ENCODE results near the gene TIMM21.
A peak's percentile ranks its signal among the peaks of the same experiment; 100 is the strongest.

Gene TIMM21

GRCh38 chr18:74182335-74182734, 34.0 kb downstream of the TIMM21 start:
- in situ Hi-C loops (cut with MboI; ENCODE audit: low pct_unique_long_range_greater_than_20kb, low sequenced_read_pairs): no loop called here

GRCh38 chr18:74183130-74183529, 34.8 kb downstream of the TIMM21 start:
- in situ Hi-C loops (cut with MboI; ENCODE audit: low pct_unique_long_range_greater_than_20kb, low sequenced_read_pairs): no loop called here
- no peak for DNase-seq

More at GRCh38 chr18:74182335-74182734, 34.0 kb downstream of the TIMM21 start:
- no peak for DNase-seq

- in situ Hi-C loops (cut with MboI; ENCODE audit: low pct_unique_long_range_greater_than_20kb, low sequenced_read_pairs): no loop called here
Observed at GRCh38 chr18:74184875-74185274, 36.6 kb downstream of the TIMM21 start.

GRCh38 chr18:74185860-74186259, 37.5 kb downstream of the TIMM21 start:
- no peak for DNase-seq
- in situ Hi-C loops (cut with MboI; ENCODE audit: low pct_unique_long_range_greater_than_20kb, low sequenced_read_pairs): no loop called here

More at GRCh38 chr18:74184875-74185274, 36.6 kb downstream of the TIMM21 start:
- no peak for DNase-seq

GRCh38 chr18:74186661-74187060, 38.3 kb downstream of the TIMM21 start:
- in situ Hi-C loops (cut with MboI; ENCODE audit: low pct_unique_long_range_greater_than_20kb, low sequenced_read_pairs): no loop called here
- no peak for DNase-seq

- DNase-seq: no peak
- in situ Hi-C loops (cut with MboI; ENCODE audit: low pct_unique_long_range_greater_than_20kb, low sequenced_read_pairs): no loop called here
Observed at GRCh38 chr18:74190086-74190485, 41.8 kb downstream of the TIMM21 start.

GRCh38 chr18:74191577-74191976, 43.3 kb downstream of the TIMM21 start:
- no peak for DNase-seq
- in situ Hi-C loops (cut with MboI; ENCODE audit: low pct_unique_long_range_greater_than_20kb, low sequenced_read_pairs): no loop called here

GRCh38 chr18:74194691-74195090, 46.4 kb downstream of the TIMM21 start:
- DNase-seq: no peak
- in situ Hi-C loops (cut with MboI; ENCODE audit: low pct_unique_long_range_greater_than_20kb, low sequenced_read_pairs): no loop called here

- in situ Hi-C loops (cut with MboI; ENCODE audit: low pct_unique_long_range_greater_than_20kb, low sequenced_read_pairs): no loop called here
- peak; percentile 84 for DNase-seq
Observed at GRCh38 chr18:74196220-74197119, 48.1 kb downstream of the TIMM21 start.

GRCh38 chr18:74197705-74198341, 49.5 kb downstream of the TIMM21 start:
- no peak for DNase-seq
- in situ Hi-C loops (cut with MboI; ENCODE audit: low pct_unique_long_range_greater_than_20kb, low sequenced_read_pairs): no loop called here

- in situ Hi-C loops (cut with MboI; ENCODE audit: low pct_unique_long_range_greater_than_20kb, low sequenced_read_pairs): no loop called here
- no peak for DNase-seq
Observed at GRCh38 chr18:74198453-74198852, 50.1 kb downstream of the TIMM21 start.

- in situ Hi-C loops (cut with MboI; ENCODE audit: low pct_unique_long_range_greater_than_20kb, low sequenced_read_pairs): no loop called here
- no peak for DNase-seq
Observed at GRCh38 chr18:74200780-74201179, 52.5 kb downstream of the TIMM21 start.

GRCh38 chr18:74203811-74204210, 55.5 kb downstream of the TIMM21 start:
- no peak for DNase-seq

GRCh38 chr18:74204526-74205152, 56.3 kb downstream of the TIMM21 start:
- in situ Hi-C loops (cut with MboI; ENCODE audit: low pct_unique_long_range_greater_than_20kb, low sequenced_read_pairs): no loop called here
- peak; percentile 1 for DNase-seq

More at GRCh38 chr18:74203811-74204210, 55.5 kb downstream of the TIMM21 start:
- in situ Hi-C loops (cut with MboI; ENCODE audit: low pct_unique_long_range_greater_than_20kb, low sequenced_read_pairs): no loop called here
